Endodermal cell (in vitro differentiated cells): Measurements from ENCODE around the gene TMEM52B. TPM values are rescaled to one million over a fixed set of nuclear protein-coding genes. Genes with fewer than 3 reads are reported as not detected.

Experiments
- DNase-seq: peaks from one replicate; pipeline ENCODE4 v3.0.0-alpha.2; 2017
- H3K27ac ChIP-seq: 2 replicates; pipeline ENCODE4 v1.5.1; 2013; ENCODE audit warnings: mild to moderate bottlenecking, low read depth, low read length, moderate library complexity
- H3K27me3 ChIP-seq: 2 replicates; pipeline ENCODE4 v1.6.1; 2013; ENCODE audit warnings: mild to moderate bottlenecking, low read length, moderate library complexity; ENCODE audit not compliant: insufficient read depth, control insufficient read depth, poor library complexity, severe bottlenecking
- H3K36me3 ChIP-seq: 2 replicates; pipeline ENCODE4 v1.7.0; 2013; ENCODE audit warnings: mild to moderate bottlenecking, low read length, moderate library complexity; ENCODE audit not compliant: control insufficient read depth, insufficient read depth
- H3K4me1 ChIP-seq: one replicate; pipeline ENCODE4 v1.7.0; 2013; ENCODE audit warnings: low read length; ENCODE audit not compliant: control insufficient read depth, insufficient read depth
- H3K4me3 ChIP-seq: 2 replicates; pipeline ENCODE4 v1.5.1; 2013; ENCODE audit warnings: mild to moderate bottlenecking, low read length, moderate library complexity
- H3K9ac ChIP-seq: 2 replicates; pipeline ENCODE4 v1.6.1; 2013; ENCODE audit warnings: mild to moderate bottlenecking, low read length, moderate library complexity; ENCODE audit not compliant: poor library complexity, severe bottlenecking; ENCODE audit errors: extremely low read depth
- H3K9me3 ChIP-seq: 2 replicates; pipeline ENCODE4 v1.6.1; 2013; ENCODE audit warnings: mild to moderate bottlenecking, low read length, moderate library complexity; ENCODE audit not compliant: control insufficient read depth
- H3K27ac Mint-ChIP-seq: 2 replicates; pipeline ENCODE4 v1.8.0; 2020; ENCODE audit warnings: mixed read lengths
- H3K27me3 Mint-ChIP-seq: 2 replicates; pipeline ENCODE4 v1.8.0; 2021; ENCODE audit warnings: mild to moderate bottlenecking, mixed read lengths; ENCODE audit not compliant: insufficient read depth
- H3K36me3 Mint-ChIP-seq: 2 replicates; pipeline ENCODE4 v1.8.0; 2020; ENCODE audit warnings: low read depth, mixed read lengths
- H3K4me1 Mint-ChIP-seq: 2 replicates; pipeline ENCODE4 v1.8.0; 2020; ENCODE audit warnings: mixed read lengths
- H3K4me3 Mint-ChIP-seq: 2 replicates; pipeline ENCODE4 v1.8.0; 2020; ENCODE audit warnings: mild to moderate bottlenecking, moderate library complexity, mixed read lengths
- H3K9me3 Mint-ChIP-seq: 2 replicates; pipeline ENCODE4 v1.8.0; 2020; ENCODE audit warnings: mild to moderate bottlenecking, mixed read lengths
- CTCF ChIP-seq: fragments of 200-600 bp; sonication (generic); conservative IDR thresholded peaks from 2 replicates; pipeline ENCODE4 v1.5.0; 2021; ENCODE audit warnings: antibody characterized with exemption, mild to moderate bottlenecking
- WGBS, 2 experiments: methylation state at CpG; one replicate each; pipeline versions ENCODE4 v1.1.5 to v1.1.7; 2013; ENCODE audit warnings: missing lambda C conversion rate in 2 of 2, mixed read lengths in 1 of 2; ENCODE audit not compliant: insufficient coverage in 1 of 2, insufficient read length in 1 of 2; 5-methylcytosine and 5-hydroxymethylcytosine counted together
- total RNA-seq, 2 donors: library from RNA; stranded (reverse); fragmentation: NEBNext Ultra II Directional in 1 of 2; extraction: Animal tissue kit (Norgen Biotek cat#: 25700) in 1 of 2; gene quantifications; 2 replicates in 1 of 2; 3 replicates in 1 of 2; pipeline ENCODE4 v1.2.1, GENCODE V29; 2021

The TMEM52B gene
- total RNA-seq, 2 donors from 2014 or later = not detected

GRCh38 chr12:10238526-10238925 lies 59.7 kb downstream of the TMEM52B start:
- Histone ChIP-seq H3K4me3 (no peak overlapping the region), H3K9me3 (peaks cover 43% of the 10 kb centered on the region), H3K36me3 (no peaks in the 10 kb centered on the region), H3K4me1 (no peaks in the 10 kb centered on the region), H3K27ac (no peak overlapping the region), H3K9ac (no peak overlapping the region), H3K27me3 (no peaks in the 10 kb centered on the region)
- H3K4me1 Mint-ChIP-seq = peaks cover 4% of the 10 kb centered on the region
- no peaks in the 10 kb centered on the region for H3K27me3 Mint-ChIP-seq
- WGBS, 2 experiments = 83 to 91% methylated on average over 1 of the region's 1 CpG
- TF ChIP-seq CTCF = no peak
- peaks cover 35% of the 10 kb centered on the region for H3K36me3 Mint-ChIP-seq
- no peak overlapping the region for H3K4me3 Mint-ChIP-seq
- DNase-seq = no peak
- peaks cover 45% of the 10 kb centered on the region for H3K9me3 Mint-ChIP-seq
- no peak overlapping the region for H3K27ac Mint-ChIP-seq

GRCh38 chr12:10241290-10241689 lies 62.5 kb downstream of the TMEM52B start:
- Mint-ChIP-seq H3K9me3 (peaks cover 18% of the 10 kb centered on the region), H3K4me1 (peaks cover 4% of the 10 kb centered on the region), H3K4me3 (no peak overlapping the region), H3K27ac (no peak overlapping the region), H3K27me3 (no peaks in the 10 kb centered on the region), H3K36me3 (peaks cover 13% of the 10 kb centered on the region)
- H3K27ac ChIP-seq = no peak overlapping the region
- no peaks in the 10 kb centered on the region for H3K4me1 ChIP-seq
- WGBS, 2 experiments = 97 to 100% methylated on average over 1 to 2 of the region's 3 CpGs
- no peaks in the 10 kb centered on the region for H3K36me3 ChIP-seq
- H3K9ac ChIP-seq = no peak overlapping the region
- no peak for TF ChIP-seq CTCF
- H3K9me3 ChIP-seq = peaks cover 15% of the 10 kb centered on the region
- no peak for DNase-seq
- no peak overlapping the region for H3K4me3 ChIP-seq
- no peaks in the 10 kb centered on the region for H3K27me3 ChIP-seq

Other genes with a start within 250 kb of the TMEM52B start
- 1 to 10 TPM in 1 of 2 donors, not detected in 1; 3.8 TPM for gene CLEC2A, start 246.7 kb upstream of the TMEM52B start, total RNA-seq
- gene CLEC12A, start 207.6 kb upstream of the TMEM52B start, total RNA-seq = not detected
- not detected for gene CLEC1B, start 179.9 kb upstream of the TMEM52B start, total RNA-seq
- not detected for gene CLEC12B, start 168.4 kb upstream of the TMEM52B start, total RNA-seq
- not detected for gene CLEC9A, start 148.3 kb upstream of the TMEM52B start, total RNA-seq
- gene CLEC1A, start 80.0 kb upstream of the TMEM52B start, total RNA-seq = not detected
- not detected for gene CLEC7A, start 48.8 kb upstream of the TMEM52B start, total RNA-seq
- under 1 TPM in 1 of 2 donors, not detected in 1; 0.22 TPM for gene OLR1, start 6.9 kb upstream of the TMEM52B start, total RNA-seq
- gene GABARAPL1, start 33.8 kb downstream of the TMEM52B start, total RNA-seq = 100 to 1,000 TPM; 135 to 191 TPM
- 1 to 10 TPM in 1 of 2 donors, under 1 TPM in 1; 0.59 to 2.2 TPM for gene KLRD1, start 128.8 kb downstream of the TMEM52B start, total RNA-seq
- gene KLRK1, start 211.0 kb downstream of the TMEM52B start, total RNA-seq = under 1 TPM in 1 of 2 donors, not detected in 1; 0.24 TPM
- not detected for gene KLRC4, start 230.7 kb downstream of the TMEM52B start, total RNA-seq
- gene KLRC3, start 241.6 kb downstream of the TMEM52B start, total RNA-seq = not detected